Activated CD4-positive, alpha-beta T cell treated with anti-CD3 and anti-CD28 coated beads, Interleukin-2, amount 50 U/mL, for 48 hours (primary cell): ENCODE data around the gene LEF1.

Source experiments
- DNase-seq, 2 experiments: peaks; one replicate each; pipeline ENCODE4 v3.0.0-alpha.2; 2020

Gene LEF1

GRCh38 chr4:108146819-108147218 is 21.9 kb downstream of the LEF1 start:
- DNase-seq: no peak

DNA sequence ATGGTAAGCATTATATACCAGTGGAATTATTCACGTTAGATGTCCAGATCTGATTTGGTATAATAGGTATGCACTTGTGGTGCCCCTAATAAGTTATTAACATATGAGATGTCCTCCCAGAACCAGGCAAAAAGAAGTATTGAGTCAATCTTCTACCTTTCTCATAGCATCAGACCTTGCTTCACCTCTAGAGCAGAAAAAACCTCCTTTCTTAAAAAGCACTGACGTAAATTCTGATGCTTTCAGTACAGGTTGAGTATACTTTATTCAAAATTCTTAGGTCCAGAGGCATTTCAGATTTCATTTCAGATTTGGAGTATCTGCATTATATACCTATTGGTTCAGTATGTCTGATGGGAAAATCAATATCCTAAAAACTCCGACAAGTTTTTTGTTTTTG is 22.4 kb downstream of the LEF1 start:
- DNase-seq: no peak

GRCh38 chr4:108144451-108144850 is 24.3 kb downstream of the LEF1 start:
- peak; percentile 41 to 53 for DNase-seq

DNA sequence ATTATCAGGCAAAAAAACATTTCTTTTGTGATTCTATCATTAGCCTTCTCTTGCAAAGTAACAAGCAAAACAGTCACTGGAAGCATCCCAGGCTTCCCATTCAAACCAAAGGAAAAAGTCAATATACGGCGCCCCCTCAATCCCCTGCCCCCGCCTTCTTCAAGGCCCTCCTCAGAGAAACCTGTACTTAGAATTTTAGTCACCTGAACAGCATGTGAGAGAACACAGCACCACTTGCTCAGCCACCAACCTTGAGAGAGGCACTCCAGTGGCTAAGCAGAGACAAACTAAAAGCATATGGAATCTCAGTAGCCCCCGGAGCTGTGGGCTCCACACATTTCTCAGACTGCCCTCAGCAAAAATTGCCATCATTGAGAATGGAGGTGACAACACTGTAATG is 25.2 kb downstream of the LEF1 start:
- no peak for DNase-seq

DNA sequence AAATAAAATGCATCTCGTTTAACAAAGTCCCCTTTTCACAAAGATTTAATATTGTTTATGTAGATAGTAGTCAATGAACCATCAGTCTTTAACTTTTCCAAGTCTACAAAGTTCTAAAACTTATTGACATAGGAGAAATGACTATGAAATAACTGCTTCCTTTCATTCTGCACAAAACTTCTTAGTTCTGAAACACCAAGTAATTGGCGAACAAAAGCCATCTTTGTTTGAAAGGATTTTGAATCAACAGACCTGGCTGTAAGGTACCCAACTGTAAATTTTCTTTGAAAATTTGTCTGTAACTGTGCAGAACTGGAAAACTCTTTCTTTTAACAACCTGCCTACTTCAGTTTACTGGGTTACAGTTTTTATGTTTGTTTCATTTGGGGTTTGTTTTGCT is 25.9 kb downstream of the LEF1 start:
- DNase-seq: no peak

DNA sequence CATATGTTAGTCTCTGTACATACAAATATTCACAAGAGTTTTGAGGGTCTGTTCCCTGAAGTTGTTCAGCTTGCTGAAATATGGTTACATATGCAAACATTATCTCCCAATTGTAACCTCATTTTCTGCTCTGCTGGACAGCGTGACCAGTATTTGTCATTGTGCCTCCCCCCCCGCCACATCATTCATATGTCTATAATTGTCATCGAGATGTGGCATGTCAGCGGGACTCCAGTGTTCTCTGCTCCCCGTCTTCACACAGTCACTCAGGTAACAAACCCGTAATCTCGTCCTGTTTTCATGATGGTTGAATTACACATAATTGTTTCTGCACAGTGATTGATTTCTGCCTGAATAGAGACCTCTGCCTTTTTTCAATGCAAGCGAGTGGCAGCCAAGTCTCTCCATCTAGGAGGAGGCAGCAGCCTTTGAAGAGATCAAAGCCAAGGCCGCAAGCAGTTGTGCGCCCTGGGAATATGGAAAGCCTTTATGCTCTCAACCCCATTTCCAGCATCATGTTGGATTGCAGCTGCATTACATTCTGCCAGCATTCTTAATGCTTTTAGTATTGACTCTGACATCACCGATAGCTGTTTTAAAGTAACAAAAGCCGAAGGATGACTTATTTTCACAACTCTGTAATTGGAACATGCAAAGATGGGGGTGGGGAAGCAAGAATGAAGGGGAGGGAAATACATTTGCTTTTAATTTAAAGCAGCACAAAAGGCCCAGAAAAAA is 27.4 kb downstream of the LEF1 start:
- DNase-seq: peak in 1 of 2 experiments; percentile 48

GRCh38 chr4:108140328-108140727 is 28.4 kb downstream of the LEF1 start:
- DNase-seq: no peak

GRCh38 chr4:108139089-108139488 is 29.6 kb downstream of the LEF1 start:
- no peak for DNase-seq

DNA sequence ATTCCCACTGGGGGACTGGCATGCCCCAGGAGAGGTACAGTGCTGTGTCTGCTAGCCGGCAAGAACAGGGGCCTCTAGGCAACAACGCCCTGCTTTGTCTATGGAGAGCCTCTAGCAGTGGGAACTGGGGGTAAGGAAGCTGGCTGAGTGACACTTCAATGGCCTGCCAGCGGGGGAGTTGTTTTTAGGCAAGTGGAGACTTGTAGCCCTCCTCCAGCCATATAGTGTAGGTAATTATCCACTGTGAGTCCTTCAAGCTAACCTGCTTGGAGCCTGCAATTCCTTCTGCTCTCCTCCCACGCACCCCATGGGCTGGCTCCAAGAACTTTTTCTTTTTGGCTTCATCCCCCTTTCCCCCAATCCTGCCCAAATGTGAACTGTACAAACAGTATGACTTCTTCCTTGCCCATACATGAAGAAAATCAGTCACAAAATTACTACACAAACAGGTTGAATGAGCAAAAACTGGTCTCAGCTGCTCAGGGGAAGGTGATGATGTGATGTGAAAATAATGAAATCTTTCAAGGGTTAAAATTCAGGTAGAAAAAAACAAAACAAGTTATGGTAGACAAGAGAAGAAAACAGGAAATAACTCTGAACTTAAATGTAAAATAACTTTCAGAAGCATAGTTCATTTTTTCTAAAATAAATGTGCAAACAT is 33.1 kb downstream of the LEF1 start:
- DNase-seq: no peak

DNA sequence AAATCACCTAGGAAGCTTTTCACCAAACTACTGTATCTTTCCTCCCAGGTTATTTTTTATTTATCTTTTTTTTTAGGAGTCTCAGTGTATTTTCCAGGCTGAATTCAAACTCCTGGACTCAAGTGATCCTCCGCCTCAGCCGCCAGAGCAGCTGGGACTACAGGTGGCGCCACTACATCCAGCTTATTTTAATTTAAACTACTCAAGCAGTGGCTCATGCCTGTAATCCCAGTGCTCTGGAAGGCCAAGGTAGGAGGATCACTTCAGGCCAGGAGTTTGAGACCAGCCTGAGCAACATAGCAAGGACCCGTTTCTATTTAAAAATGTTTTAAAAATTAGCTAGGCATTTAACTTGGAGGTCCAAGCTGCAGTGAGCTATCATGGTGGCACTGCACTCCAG is 37.8 kb downstream of the LEF1 start:
- DNase-seq: no peak

- no peak for DNase-seq
These were observed 39.5 kb downstream of the LEF1 start for GRCh38 chr4:108129196-108129595.

GRCh38 chr4:108126806-108127205 is 41.9 kb downstream of the LEF1 start:
- DNase-seq: no peak

DNA sequence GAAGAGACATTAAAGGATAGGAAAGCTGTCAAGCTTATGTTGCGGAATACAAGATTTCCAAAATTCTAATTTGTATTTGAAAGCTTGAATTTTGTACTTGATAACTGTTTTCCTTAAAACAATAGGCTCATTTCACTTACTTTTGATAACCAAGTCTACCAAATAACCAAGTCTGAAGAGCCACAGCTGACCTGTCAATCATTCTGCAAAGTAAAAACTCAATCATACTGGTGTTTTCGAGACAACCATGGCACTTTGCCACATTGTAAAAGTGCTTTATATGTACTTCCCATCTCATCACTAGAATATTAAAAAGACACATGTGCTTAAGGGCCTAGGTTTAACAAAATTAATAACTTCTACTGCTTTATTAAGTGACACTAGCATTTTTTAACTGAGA is 47.9 kb downstream of the LEF1 start:
- no peak for DNase-seq

DNA sequence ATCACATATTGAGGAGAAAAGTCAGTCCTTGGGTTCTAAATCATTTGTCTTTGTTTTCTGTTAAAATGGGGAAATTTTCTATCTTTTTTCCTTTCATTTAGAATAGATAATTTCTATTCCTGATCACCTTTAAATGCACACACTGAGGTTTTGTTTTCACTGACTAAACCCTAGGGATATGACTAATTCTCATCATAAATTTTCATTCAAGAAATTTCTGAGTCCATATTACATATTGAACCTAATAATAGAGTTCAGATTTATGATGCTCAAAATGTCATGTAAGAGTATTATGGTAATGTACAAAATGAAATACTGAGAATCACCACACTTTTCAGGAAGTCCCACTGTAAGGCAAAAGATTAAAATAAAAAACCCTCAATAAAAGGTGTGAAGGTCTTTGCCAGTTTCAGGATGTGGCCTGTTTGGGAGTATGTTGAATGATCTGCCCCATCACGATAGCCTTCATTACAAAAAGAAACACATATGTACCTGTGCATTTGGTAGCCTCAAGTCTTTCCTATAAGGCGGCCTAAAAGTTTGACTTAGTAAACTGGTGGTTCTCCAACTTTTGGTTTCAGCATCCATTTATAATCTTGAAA is 49.4 kb downstream of the LEF1 start:
- no peak for DNase-seq

- no peak for DNase-seq
These were observed 50.2 kb downstream of the LEF1 start for GRCh38 chr4:108118505-108118904.

- DNase-seq: no peak
These were observed 51.1 kb downstream of the LEF1 start for GRCh38 chr4:108117418-108118182.

DNA sequence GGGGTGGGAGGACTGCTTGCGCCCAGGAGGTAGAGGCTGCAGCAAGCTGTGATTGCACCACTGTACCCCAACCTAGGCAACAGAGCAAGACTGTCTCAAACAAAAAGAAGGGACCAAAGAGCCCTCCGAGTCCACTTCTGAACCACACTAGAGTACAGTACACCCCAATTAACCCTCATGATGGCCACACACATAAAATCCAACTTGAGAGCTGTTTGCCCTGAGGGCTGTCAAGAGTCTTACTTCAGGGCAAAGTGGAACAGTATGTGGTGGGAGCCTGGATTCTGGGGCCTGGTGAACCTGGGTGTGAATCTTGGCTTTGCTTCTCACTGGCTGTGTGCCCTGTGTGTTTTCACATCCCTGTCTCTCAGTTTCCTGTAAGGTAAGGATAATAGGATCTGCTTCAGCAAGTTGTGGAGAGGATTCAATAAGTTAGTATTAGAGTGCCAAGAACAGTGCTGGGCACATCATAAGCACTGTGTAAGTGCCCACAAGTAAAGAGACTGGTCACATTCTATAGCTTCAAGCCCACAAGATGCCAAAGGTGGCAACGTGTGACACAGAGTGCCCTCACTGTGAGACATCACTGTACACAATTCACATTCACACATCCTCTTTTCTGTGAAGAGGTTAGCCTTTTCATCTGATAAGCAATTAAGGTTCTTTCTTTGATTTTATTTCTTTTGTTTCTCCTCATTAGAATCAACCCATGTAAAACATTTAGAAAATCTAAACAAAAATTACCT is 52.1 kb downstream of the LEF1 start:
- peak; percentile 36 to 49 for DNase-seq

GRCh38 chr4:108115168-108115526 is 53.6 kb downstream of the LEF1 start:
- no peak for DNase-seq

GRCh38 chr4:108114503-108114902 is 54.2 kb downstream of the LEF1 start:
- no peak for DNase-seq

DNA sequence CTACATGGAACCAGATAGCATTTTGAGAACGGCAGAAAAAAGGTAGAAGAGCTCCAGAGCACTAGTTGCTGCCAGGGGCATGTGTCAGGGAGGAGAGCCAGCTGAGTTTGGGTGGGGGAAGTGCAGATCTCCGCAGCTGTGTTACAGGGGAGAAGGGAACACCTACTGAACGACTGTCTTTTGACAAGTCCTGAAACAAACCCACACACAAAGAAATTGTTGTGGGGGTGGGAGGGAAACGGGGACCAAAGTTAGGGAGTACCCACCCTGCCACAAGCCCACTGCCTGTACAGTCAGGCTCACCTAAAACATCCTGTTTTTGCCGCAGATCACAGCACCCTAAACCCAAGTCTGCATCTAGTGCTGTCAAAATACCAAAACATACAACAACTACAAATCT is 55.5 kb downstream of the LEF1 start:
- peak; percentile 29 to 46 for DNase-seq

GRCh38 chr4:108111781-108112180 is 57.0 kb downstream of the LEF1 start:
- DNase-seq: no peak

GRCh38 chr4:108110450-108110849 is 58.3 kb downstream of the LEF1 start:
- no peak for DNase-seq

DNA sequence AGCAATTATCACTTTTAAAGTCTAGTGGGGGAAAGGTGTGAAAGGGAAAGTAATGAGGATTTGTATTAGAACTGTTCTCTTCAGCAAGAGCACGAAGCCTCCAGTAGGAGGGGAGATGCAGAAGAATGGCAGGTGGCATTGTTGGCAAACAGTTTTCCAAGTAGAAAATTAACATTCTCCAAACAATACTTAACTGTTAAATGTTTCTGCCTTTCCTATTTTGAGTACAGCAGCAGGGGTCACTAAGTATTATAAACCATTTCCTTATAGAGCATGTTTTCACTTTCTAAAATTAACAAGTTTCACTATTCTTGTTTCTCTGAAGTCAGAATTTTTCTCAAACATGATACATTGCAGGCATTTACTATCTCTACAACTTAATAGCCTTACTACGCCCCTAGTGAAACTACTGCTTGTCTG is 58.7 kb downstream of the LEF1 start:
- DNase-seq: no peak
